Stimulated activated CD4-positive, alpha-beta T cell treated with anti-CD3 and anti-CD28 coated beads, Interleukin-12 subunit alpha, Interleukin-12 subunit beta, amount 100 ng/mL, for 4 hours (primary cell): ENCODE results near the gene VPS52.
"Not testable (repeated sequence)": the region's sequence is repeated elsewhere in the genome, so short reads cannot be mapped to it uniquely, and the experiment has no call there.

Experiments
- DNase-seq: peaks from one replicate; pipeline ENCODE4 v3.0.0-alpha.2; 2020

VPS52 gene

GRCh38 chr6:33249732-33250630 is 21.7 kb downstream of the VPS52 start:
- no peak for DNase-seq

GRCh38 chr6:33248932-33249731 is 22.5 kb downstream of the VPS52 start:
- peak; percentile 88 for DNase-seq

- DNase-seq = no peak
Observed at GRCh38 chr6:33248643-33248931, 23.1 kb downstream of the VPS52 start.

GRCh38 chr6:33247977-33248642 is 23.6 kb downstream of the VPS52 start:
- peak; percentile 91 for DNase-seq

- no peak for DNase-seq
Observed at GRCh38 chr6:33243476-33243875, 28.2 kb downstream of the VPS52 start.

GRCh38 chr6:33241968-33242367 is 29.7 kb downstream of the VPS52 start:
- no peak for DNase-seq

- DNase-seq = no peak
Observed at GRCh38 chr6:33237741-33238140, 33.9 kb downstream of the VPS52 start.

- DNase-seq = no peak
Observed at GRCh38 chr6:33236852-33237251, 34.8 kb downstream of the VPS52 start.

GRCh38 chr6:33236328-33236727 is 35.3 kb downstream of the VPS52 start:
- DNase-seq = no peak

GRCh38 chr6:33235221-33235634 is 36.4 kb downstream of the VPS52 start:
- no peak for DNase-seq

GRCh38 chr6:33226503-33227120 is 45.1 kb downstream of the VPS52 start:
- not testable (repeated sequence) for DNase-seq

GRCh38 chr6:33217681-33218080 is 54.0 kb downstream of the VPS52 start:
- DNase-seq = no peak

- DNase-seq = no peak
Observed at GRCh38 chr6:33217246-33217645, 54.4 kb downstream of the VPS52 start.

- no peak for DNase-seq
Observed at GRCh38 chr6:33216117-33216649, 55.5 kb downstream of the VPS52 start.

GRCh38 chr6:33215271-33216116 is 56.2 kb downstream of the VPS52 start:
- no peak for DNase-seq

GRCh38 chr6:33213989-33214335 is 57.7 kb downstream of the VPS52 start:
- DNase-seq = no peak

- DNase-seq = no peak
Observed at GRCh38 chr6:33213166-33213988, 58.3 kb downstream of the VPS52 start.

GRCh38 chr6:33212857-33213165 is 58.9 kb downstream of the VPS52 start:
- DNase-seq = no peak

GRCh38 chr6:33211666-33212422 is 59.8 kb downstream of the VPS52 start:
- no peak for DNase-seq

GRCh38 chr6:33211136-33211535 is 60.5 kb downstream of the VPS52 start:
- DNase-seq = no peak

GRCh38 chr6:33209856-33210255 is 61.8 kb downstream of the VPS52 start:
- DNase-seq = no peak
